ENCODE measurements around the gene ACP4.

The ACP4 gene

GRCh38 chr19:50818859-50819472, 28.8 kb downstream of the ACP4 start:
- DNase-seq = peak in 2 of 10 donors; percentile 59 to 60
- intact Hi-C loops (cut with DNase I) = no loop called here

GRCh38 chr19:50819636-50820035, 29.4 kb downstream of the ACP4 start:
- DNase-seq = no peak
- intact Hi-C loops (cut with DNase I) = no loop called here

GRCh38 chr19:50820086-50820485, 29.9 kb downstream of the ACP4 start:
- intact Hi-C loops (cut with DNase I) = no loop called here

GRCh38 chr19:50820549-50821247, 30.5 kb downstream of the ACP4 start:
- peak in 2 of 10 donors; percentile 5 to 67 for DNase-seq
- intact Hi-C loops (cut with DNase I) = no loop called here

More at GRCh38 chr19:50820086-50820485, 29.9 kb downstream of the ACP4 start:
- peak in 2 of 10 donors; percentile 40 to 73 for DNase-seq

- DNase-seq = no peak
- intact Hi-C loops (cut with DNase I) = no loop called here
Observed at GRCh38 chr19:50821248-50821612, 31.0 kb downstream of the ACP4 start.

- intact Hi-C loops (cut with DNase I) = no loop called here
- DNase-seq = peak in 2 of 10 donors; percentile 63 to 69
Observed at GRCh38 chr19:50821622-50822021, 31.4 kb downstream of the ACP4 start.

- peak in 2 of 10 donors; percentile 20 to 32 for DNase-seq
- intact Hi-C loops (cut with DNase I) = no loop called here
Observed at GRCh38 chr19:50822661-50823208, 32.5 kb downstream of the ACP4 start.

GRCh38 chr19:50823389-50824042, 33.3 kb downstream of the ACP4 start, which contains the start of gene KLK1:
Gene KLK1, minus strand, starts transcription at chr19:50823787. Its CDS starts 39 bp downstream, at chr19:50823748.
- intact Hi-C loops (cut with DNase I) = no loop called here
- DNase-seq = peak in 1 of 10 donors; percentile 48

- intact Hi-C loops (cut with DNase I) = no loop called here
- DNase-seq = peak in 1 of 10 donors; percentile 68
Observed at GRCh38 chr19:50826492-50827240, 36.5 kb downstream of the ACP4 start.

GRCh38 chr19:50827476-50827875, 37.3 kb downstream of the ACP4 start:
- peak in 1 of 10 donors; percentile 14 for DNase-seq
- intact Hi-C loops (cut with DNase I) = no loop called here

GRCh38 chr19:50829801-50830200, 39.6 kb downstream of the ACP4 start:
- peak in 1 of 10 donors; percentile 9 for DNase-seq
- intact Hi-C loops (cut with DNase I) = no loop called here

GRCh38 chr19:50830266-50831025, 40.2 kb downstream of the ACP4 start:
- DNase-seq = peak in 1 of 10 donors; percentile 59

GRCh38 chr19:50831026-50831396, 40.8 kb downstream of the ACP4 start:
- DNase-seq = peak in 1 of 10 donors; percentile 65
- intact Hi-C loops (cut with DNase I) = no loop called here

More at GRCh38 chr19:50830266-50831025, 40.2 kb downstream of the ACP4 start:
- intact Hi-C loops (cut with DNase I) = no loop called here

- intact Hi-C loops (cut with DNase I) = no loop called here
- DNase-seq = peak in 1 of 10 donors; percentile 50
Observed at GRCh38 chr19:50832666-50833065, 42.5 kb downstream of the ACP4 start.

GRCh38 chr19:50833117-50833801, 43.0 kb downstream of the ACP4 start, which contains the start of gene KLK15:
Gene KLK15, minus strand, starts transcription at chr19:50833574. Its CDS starts 2,082 bp downstream, at chr19:50831492.
- peak in 1 of 10 donors; percentile 27 for DNase-seq
- intact Hi-C loops (cut with DNase I) = no loop called here

- no peak for DNase-seq
- intact Hi-C loops (cut with DNase I) = no loop called here
Observed at GRCh38 chr19:50833802-50834167, 43.6 kb downstream of the ACP4 start.

GRCh38 chr19:50835103-50835784, 45.0 kb downstream of the ACP4 start:
- peak in 1 of 10 donors; percentile 66 for DNase-seq
- intact Hi-C loops (cut with DNase I) = no loop called here

- peak; percentile 25 to 95 (median 58) for DNase-seq
Observed at GRCh38 chr19:50835785-50836542, 45.7 kb downstream of the ACP4 start.

More at GRCh38 chr19:50835785-50836542, 45.7 kb downstream of the ACP4 start:
- intact Hi-C loops (cut with DNase I) = no loop called here

Data from posterior cingulate gyrus (tissue), 11 donors.